Hepatocyte (in vitro differentiated cells): Measurements from ENCODE around the gene ABHD2. TPM values are rescaled to one million over a fixed set of nuclear protein-coding genes. Genes with fewer than 3 reads are reported as not detected.

Experiments used
- DNase-seq: peaks from one replicate; pipeline ENCODE4 v3.0.0-alpha.2; 2016; ENCODE audit warnings: low spot score
- H2AFZ ChIP-seq: fragments of 200-600 bp; sonication (generic); 2 replicates; pipeline ENCODE4 v1.6.0; 2016; ENCODE audit warnings: antibody characterized with exemption, mild to moderate bottlenecking
- H3K27ac ChIP-seq: fragments of 200-600 bp; sonication (generic); 2 replicates; pipeline ENCODE4 v1.5.1; 2016; ENCODE audit warnings: mild to moderate bottlenecking
- H3K27me3 ChIP-seq: fragments of 200-600 bp; sonication (generic); 2 replicates; pipeline ENCODE4 v1.6.1; 2016
- H3K36me3 ChIP-seq: fragments of 200-600 bp; sonication (generic); replicated peaks from 2 replicates; pipeline ENCODE4 v1.5.1; 2016; ENCODE audit warnings: low read depth; ENCODE audit not compliant: insufficient read depth
- H3K4me1 ChIP-seq: fragments of 200-600 bp; sonication (generic); 2 replicates; pipeline ENCODE4 v1.5.1; 2016; ENCODE audit warnings: mild to moderate bottlenecking, moderate library complexity; ENCODE audit not compliant: insufficient read depth
- H3K4me2 ChIP-seq: fragments of 200-600 bp; sonication (generic); 2 replicates; pipeline ENCODE4 v1.6.0; 2016
- H3K4me3 ChIP-seq: fragments of 200-600 bp; sonication (generic); 2 replicates; pipeline ENCODE4 v1.5.1; 2016; ENCODE audit warnings: mild to moderate bottlenecking
- H3K79me2 ChIP-seq: fragments of 200-600 bp; sonication (generic); 2 replicates; pipeline ENCODE4 v1.6.0; 2017; ENCODE audit warnings: mild to moderate bottlenecking
- H3K9me2 ChIP-seq: fragments of 200-600 bp; sonication (generic); replicated peaks from 2 replicates; pipeline ENCODE4 v1.6.0; 2017; ENCODE audit warnings: mild to moderate bottlenecking; ENCODE audit not compliant: insufficient read depth
- H3K9me3 ChIP-seq: fragments of 200-600 bp; sonication (generic); 2 replicates; pipeline ENCODE4 v1.5.1; 2016; ENCODE audit warnings: low read depth, mild to moderate bottlenecking
- H4K20me1 ChIP-seq: fragments of 200-600 bp; sonication (generic); 2 replicates; pipeline ENCODE4 v1.6.0; 2016; ENCODE audit warnings: mild to moderate bottlenecking; ENCODE audit not compliant: insufficient read depth, poor library complexity, severe bottlenecking
- CTCF ChIP-seq: fragments of 200-600 bp; sonication (generic); IDR thresholded peaks from 2 replicates; pipeline ENCODE4 v1.5.1; 2016; ENCODE audit warnings: antibody characterized with exemption, mild to moderate bottlenecking; ENCODE audit not compliant: poor library complexity
- EZH2 ChIP-seq: fragments of 200-600 bp; sonication (generic); IDR thresholded peaks from 2 replicates; pipeline ENCODE4 v1.6.1; 2016; ENCODE audit warnings: antibody characterized with exemption, mild to moderate bottlenecking, borderline replicate concordance
- EZH2phosphoT487 ChIP-seq: fragments of 200-600 bp; sonication (generic); IDR thresholded peaks from one replicate; pipeline ENCODE4 v1.6.1; 2018; ENCODE audit warnings: antibody characterized with exemption, mild to moderate bottlenecking, low read depth, moderate library complexity; ENCODE audit not compliant: unreplicated experiment, severe bottlenecking
- WGBS: methylation state at CpG from one replicate; pipeline ENCODE4 v1.1.6; 2016; ENCODE audit warnings: low lambda C conversion rate; ENCODE audit errors: missing lambda C conversion rate; 5-methylcytosine and 5-hydroxymethylcytosine counted together
- polyA plus RNA-seq: library from polyadenylated mRNA; unstranded; fragments of >200 nt; fragmentation: Nextera tagmentation; extraction: Ambion mirVana; gene quantifications from 2 replicates; pipeline ENCODE4 v1.2.1, GENCODE V29; 2016
- total RNA-seq: library from RNA; depleted of rRNA; stranded (reverse); fragments of >200 nt; gene quantifications from 2 replicates; pipeline ENCODE4 v1.2.3, GENCODE V29; 2014

The ABHD2 gene
- total and polyA plus RNA-seq, 2 experiments from 2014 or later = 11.7 to 59.7 TPM

GRCh38 chr15:89127054-89127702 lies 38.9 kb downstream of the ABHD2 start:
- Histone ChIP-seq H3K4me2 (no peak overlapping the region), H3K9me3 (no peaks in the 10 kb centered on the region), H3K27me3 (no peaks in the 10 kb centered on the region), H4K20me1 (no peaks in the 10 kb centered on the region), H3K4me3 (no peak overlapping the region), H3K4me1 (peaks cover 30% of the 10 kb centered on the region), H3K36me3 (no peaks in the 10 kb centered on the region), H3K27ac (peak overlapping the region; percentile 92), H2AFZ (no peak overlapping the region), H3K79me2 (peaks cover 2% of the 10 kb centered on the region), H3K9me2 (no peaks in the 10 kb centered on the region)
- WGBS = 87% methylated on average over 3 of the region's 3 CpGs
- no peak for DNase-seq
- no peak for TF ChIP-seq EZH2phosphoT487
- no peak for TF ChIP-seq CTCF
- TF ChIP-seq EZH2 = no peak

- H3K36me3 ChIP-seq = no peaks in the 10 kb centered on the region
- H3K27me3 ChIP-seq = no peaks in the 10 kb centered on the region
- peaks cover 2% of the 10 kb centered on the region for H3K79me2 ChIP-seq
- H3K27ac ChIP-seq = peak overlapping the region; percentile 55
- H3K9me3 ChIP-seq = no peaks in the 10 kb centered on the region
- no peak overlapping the region for H2AFZ ChIP-seq
- H3K4me1 ChIP-seq = peaks cover 41% of the 10 kb centered on the region
- H4K20me1 ChIP-seq = no peaks in the 10 kb centered on the region
- WGBS = 93% methylated on average over 6 of the region's 6 CpGs
- no peak overlapping the region for H3K4me2 ChIP-seq
- H3K9me2 ChIP-seq = no peaks in the 10 kb centered on the region
- DNase-seq = no peak
- TF ChIP-seq EZH2phosphoT487 = no peak
- TF ChIP-seq CTCF = no peak
- TF ChIP-seq EZH2 = no peak
- H3K4me3 ChIP-seq = no peak overlapping the region
Observed at GRCh38 chr15:89128320-89129122, 40.3 kb downstream of the ABHD2 start.

- WGBS = 62% methylated on average over 3 of the region's 3 CpGs
- Histone ChIP-seq H3K4me1 (peaks cover 39% of the 10 kb centered on the region), H3K27me3 (no peaks in the 10 kb centered on the region), H3K27ac (peak overlapping the region; percentile 55), H3K4me2 (no peak overlapping the region), H3K9me2 (no peaks in the 10 kb centered on the region), H3K79me2 (no peaks in the 10 kb centered on the region), H3K4me3 (no peak overlapping the region), H3K9me3 (no peaks in the 10 kb centered on the region), H4K20me1 (no peaks in the 10 kb centered on the region), H2AFZ (no peak overlapping the region), H3K36me3 (no peaks in the 10 kb centered on the region)
- peak; percentile 51 for DNase-seq
- TF ChIP-seq CTCF (peak; percentile 65), EZH2 (no peak), EZH2phosphoT487 (no peak)
Observed at GRCh38 chr15:89129123-89129815, 41.0 kb downstream of the ABHD2 start.
